ENCODE results near the gene ALDH1A3. TPM values are rescaled to one million over a fixed set of nuclear protein-coding genes. Genes with fewer than 3 reads are reported as not detected.

Gene ALDH1A3
- total RNA-seq, 5 donors from 2014 or later (not counting 1 experiment from before 2014, with no cell fraction given): 0.26 to 1.2 (median 0.38) TPM; not detected in 2

GRCh38 chr15:100905850-100906249 is 26.2 kb downstream of the ALDH1A3 start:
- Mint-ChIP-seq H3K4me3 (no peak overlapping the region), H3K36me3 (no peaks in the 10 kb centered on the region), H3K27me3 (peaks cover 11 to 13% of the 10 kb centered on the region in 2 donors), H3K9me3 (no peaks in the 10 kb centered on the region), H3K4me1 (peaks cover 0 to 6% (median 0%) of the 10 kb centered on the region in 3 donors), H3K27ac (no peak overlapping the region)
- Histone ChIP-seq H3K36me3 (ENCODE audit: control insufficient read depth in 2 of 2, extremely low read depth in 1 of 2, insufficient read depth in 1 of 2, low read length in 1 of 2) (no peaks in the 10 kb centered on the region), H3K4me3 (ENCODE audit: control insufficient read depth in 1 of 2, extremely low read depth in 1 of 2, low read length in 1 of 2) (no peak overlapping the region), H3K4me1 (ENCODE audit: control insufficient read depth in 1 of 2, extremely low read depth in 1 of 2, insufficient read depth in 2 of 2, low read length in 2 of 2) (no peaks in the 10 kb centered on the region), H3K27ac (ENCODE audit: low read length) (no peak overlapping the region), H3K9me3 (no peaks in the 10 kb centered on the region), H3K27me3 (replicated peaks in 1 of 2; ENCODE audit: control insufficient read depth in 2 of 2, extremely low read depth in 1 of 2, insufficient read depth in 2 of 2, low read length in 1 of 2) (peaks cover 0 to 20% of the 10 kb centered on the region in 2 experiments)
- DNase-seq (no peak), ATAC-seq (replicated peaks in 1 of 4) (no peak)
- 68% methylated on average over 3 of the region's 8 CpGs for WGBS (ENCODE audit: insufficient coverage)
- ChIA-PET CTCF (no interaction called here), POLR2A (no interaction called here)

DNA sequence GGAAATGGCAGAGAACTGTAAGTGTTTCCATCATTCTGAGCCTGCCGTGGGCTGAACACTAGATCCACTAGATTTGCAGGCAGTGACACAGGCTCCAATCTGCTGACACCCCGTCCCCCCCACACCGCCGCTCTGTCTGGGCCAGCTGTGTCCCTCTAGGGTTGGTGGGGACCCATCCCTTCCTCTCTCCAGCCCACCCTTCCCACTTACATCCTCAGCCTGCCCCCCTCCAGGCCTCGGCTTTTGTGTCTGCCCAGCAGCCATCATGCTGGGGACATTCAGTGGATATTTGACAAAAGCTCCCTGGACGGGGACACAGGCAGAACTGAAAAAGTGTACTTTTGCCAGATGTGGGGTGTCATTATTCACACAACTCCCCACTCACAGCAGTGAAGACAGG is 28.8 kb downstream of the ALDH1A3 start:
- H3K4me3 Mint-ChIP-seq: no peak overlapping the region
- H3K36me3 Mint-ChIP-seq: no peaks in the 10 kb centered on the region
- no peaks in the 10 kb centered on the region for H3K36me3 ChIP-seq (ENCODE audit: control insufficient read depth in 2 of 2, extremely low read depth in 1 of 2, insufficient read depth in 1 of 2, low read length in 1 of 2)
- H3K27me3 ChIP-seq (replicated peaks in 1 of 2; ENCODE audit: control insufficient read depth in 2 of 2, extremely low read depth in 1 of 2, insufficient read depth in 2 of 2, low read length in 1 of 2): peaks cover 0 to 16% of the 10 kb centered on the region in 2 experiments
- no peak overlapping the region for H3K27ac Mint-ChIP-seq
- no peaks in the 10 kb centered on the region for H3K4me1 Mint-ChIP-seq
- H3K4me1 ChIP-seq (ENCODE audit: control insufficient read depth in 1 of 2, extremely low read depth in 1 of 2, insufficient read depth in 2 of 2, low read length in 2 of 2): no peaks in the 10 kb centered on the region
- DNase-seq: no peak
- 87% methylated on average over 4 of the region's 6 CpGs for WGBS (ENCODE audit: insufficient coverage)
- CTCF ChIA-PET: no interaction called here
- H3K9me3 ChIP-seq: no peaks in the 10 kb centered on the region
- no peak overlapping the region for H3K4me3 ChIP-seq (ENCODE audit: control insufficient read depth in 1 of 2, extremely low read depth in 1 of 2, low read length in 1 of 2)
- POLR2A ChIA-PET: no interaction called here
- no peak for ATAC-seq (replicated peaks in 1 of 4)
- H3K27me3 Mint-ChIP-seq: peaks cover 20 to 23% of the 10 kb centered on the region in 2 donors
- H3K9me3 Mint-ChIP-seq: no peaks in the 10 kb centered on the region
- no peak overlapping the region for H3K27ac ChIP-seq (ENCODE audit: low read length)

DNA sequence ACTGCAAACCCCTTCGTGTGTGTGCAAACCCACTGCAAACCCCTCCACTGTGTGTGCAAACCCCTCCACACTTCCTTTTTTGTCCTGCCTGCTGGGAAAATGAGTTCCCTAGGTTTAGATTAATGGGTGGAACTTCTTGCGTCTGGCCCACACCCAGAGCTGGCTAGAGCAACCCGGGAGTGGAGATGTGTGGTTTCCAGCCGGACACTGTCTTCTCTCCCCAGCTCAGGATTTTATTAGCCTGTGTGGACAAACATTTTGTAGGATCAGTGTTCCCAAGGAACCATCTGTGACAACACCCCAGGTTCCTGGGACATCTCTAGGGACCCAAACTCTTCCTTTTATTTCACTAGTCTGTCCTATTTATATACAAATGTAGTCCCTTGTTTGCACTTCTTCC is 29.9 kb downstream of the ALDH1A3 start:
- ChIA-PET CTCF (no interaction called here), POLR2A (no interaction called here)
- DNase-seq (no peak), ATAC-seq (replicated peaks in 1 of 4) (no peak)
- H3K27ac ChIP-seq (ENCODE audit: low read length): no peak overlapping the region
- WGBS (ENCODE audit: insufficient coverage): 100% methylated on average over 2 of the region's 4 CpGs
- no peaks in the 10 kb centered on the region for H3K9me3 ChIP-seq
- H3K36me3 Mint-ChIP-seq: no peaks in the 10 kb centered on the region
- H3K4me1 Mint-ChIP-seq: no peaks in the 10 kb centered on the region
- H3K4me1 ChIP-seq (ENCODE audit: control insufficient read depth in 1 of 2, extremely low read depth in 1 of 2, insufficient read depth in 2 of 2, low read length in 2 of 2): no peaks in the 10 kb centered on the region
- H3K4me3 ChIP-seq (ENCODE audit: control insufficient read depth in 1 of 2, extremely low read depth in 1 of 2, low read length in 1 of 2): no peak overlapping the region
- H3K36me3 ChIP-seq (ENCODE audit: control insufficient read depth in 2 of 2, extremely low read depth in 1 of 2, insufficient read depth in 1 of 2, low read length in 1 of 2): no peaks in the 10 kb centered on the region
- no peak overlapping the region for H3K4me3 Mint-ChIP-seq
- no peak overlapping the region for H3K27ac Mint-ChIP-seq
- H3K27me3 ChIP-seq (replicated peaks in 1 of 2; ENCODE audit: control insufficient read depth in 2 of 2, extremely low read depth in 1 of 2, insufficient read depth in 2 of 2, low read length in 1 of 2): peaks cover 0 to 21% of the 10 kb centered on the region in 2 experiments
- peaks cover 31 to 34% of the 10 kb centered on the region in 2 donors for H3K27me3 Mint-ChIP-seq
- H3K9me3 Mint-ChIP-seq: no peaks in the 10 kb centered on the region

GRCh38 chr15:100909989-100910955 is 30.6 kb downstream of the ALDH1A3 start:
- no peak overlapping the region for H3K4me3 Mint-ChIP-seq
- CTCF ChIA-PET: no interaction called here

GRCh38 chr15:100911086-100911485 is 31.5 kb downstream of the ALDH1A3 start:
- Mint-ChIP-seq H3K27ac (no peak overlapping the region), H3K4me3 (no peak overlapping the region), H3K4me1 (no peaks in the 10 kb centered on the region), H3K27me3 (peaks cover 38 to 41% of the 10 kb centered on the region in 2 donors), H3K9me3 (no peaks in the 10 kb centered on the region), H3K36me3 (no peaks in the 10 kb centered on the region)
- Histone ChIP-seq H3K9me3 (no peaks in the 10 kb centered on the region), H3K36me3 (ENCODE audit: control insufficient read depth in 2 of 2, extremely low read depth in 1 of 2, insufficient read depth in 1 of 2, low read length in 1 of 2) (no peaks in the 10 kb centered on the region), H3K4me1 (ENCODE audit: control insufficient read depth in 1 of 2, extremely low read depth in 1 of 2, insufficient read depth in 2 of 2, low read length in 2 of 2) (no peaks in the 10 kb centered on the region), H3K27ac (ENCODE audit: low read length) (no peak overlapping the region), H3K27me3 (replicated peaks in 1 of 2; ENCODE audit: control insufficient read depth in 2 of 2, extremely low read depth in 1 of 2, insufficient read depth in 2 of 2, low read length in 1 of 2) (peaks cover 0 to 27% of the 10 kb centered on the region in 2 experiments), H3K4me3 (ENCODE audit: control insufficient read depth in 1 of 2, extremely low read depth in 1 of 2, low read length in 1 of 2) (no peak overlapping the region)
- 40% methylated on average over 1 of the region's 10 CpGs for WGBS (ENCODE audit: insufficient coverage)
- CTCF ChIA-PET: no interaction called here
- ATAC-seq (replicated peaks in 1 of 4) (no peak), DNase-seq (no peak)
- POLR2A ChIA-PET: no interaction called here

More at GRCh38 chr15:100909989-100910955, 30.6 kb downstream of the ALDH1A3 start:
- ATAC-seq (replicated peaks in 1 of 4) (no peak), DNase-seq (no peak)
- Mint-ChIP-seq H3K27ac (no peak overlapping the region), H3K9me3 (no peaks in the 10 kb centered on the region), H3K4me1 (no peaks in the 10 kb centered on the region), H3K27me3 (peaks cover 36 to 40% of the 10 kb centered on the region in 2 donors), H3K36me3 (no peaks in the 10 kb centered on the region)
- no peaks in the 10 kb centered on the region for H3K9me3 ChIP-seq
- peaks cover 0 to 27% of the 10 kb centered on the region in 2 experiments for H3K27me3 ChIP-seq (replicated peaks in 1 of 2; ENCODE audit: control insufficient read depth in 2 of 2, extremely low read depth in 1 of 2, insufficient read depth in 2 of 2, low read length in 1 of 2)
- no peak overlapping the region for H3K4me3 ChIP-seq (ENCODE audit: control insufficient read depth in 1 of 2, extremely low read depth in 1 of 2, low read length in 1 of 2)
- POLR2A ChIA-PET: no interaction called here
- 88% methylated on average over 12 of the region's 12 CpGs for WGBS (ENCODE audit: insufficient coverage)
- no peak overlapping the region for H3K27ac ChIP-seq (ENCODE audit: low read length)
- H3K36me3 ChIP-seq (ENCODE audit: control insufficient read depth in 2 of 2, extremely low read depth in 1 of 2, insufficient read depth in 1 of 2, low read length in 1 of 2): no peaks in the 10 kb centered on the region
- no peaks in the 10 kb centered on the region for H3K4me1 ChIP-seq (ENCODE audit: control insufficient read depth in 1 of 2, extremely low read depth in 1 of 2, insufficient read depth in 2 of 2, low read length in 2 of 2)

- Mint-ChIP-seq H3K36me3 (no peaks in the 10 kb centered on the region), H3K4me3 (no peak overlapping the region), H3K27me3 (peaks cover 47 to 59% of the 10 kb centered on the region in 2 donors), H3K27ac (no peak overlapping the region), H3K4me1 (peaks cover 6 to 11% (median 10%) of the 10 kb centered on the region in 3 donors), H3K9me3 (no peaks in the 10 kb centered on the region)
- ChIA-PET CTCF (no interaction called here), POLR2A (no interaction called here)
- peaks cover 0 to 39% of the 10 kb centered on the region in 2 experiments for H3K27me3 ChIP-seq (replicated peaks in 1 of 2; ENCODE audit: control insufficient read depth in 2 of 2, extremely low read depth in 1 of 2, insufficient read depth in 2 of 2, low read length in 1 of 2)
- H3K9me3 ChIP-seq: no peaks in the 10 kb centered on the region
- ATAC-seq (replicated peaks in 1 of 4) (no peak), DNase-seq (no peak)
- H3K4me3 ChIP-seq (ENCODE audit: control insufficient read depth in 1 of 2, extremely low read depth in 1 of 2, low read length in 1 of 2): no peak overlapping the region
- H3K27ac ChIP-seq (ENCODE audit: low read length): no peak overlapping the region
- 71% methylated on average over 4 of the region's 4 CpGs for WGBS (ENCODE audit: insufficient coverage)
- H3K4me1 ChIP-seq (ENCODE audit: control insufficient read depth in 1 of 2, extremely low read depth in 1 of 2, insufficient read depth in 2 of 2, low read length in 2 of 2): peaks cover 0 to 10% of the 10 kb centered on the region in 2 experiments
- H3K36me3 ChIP-seq (ENCODE audit: control insufficient read depth in 2 of 2, extremely low read depth in 1 of 2, insufficient read depth in 1 of 2, low read length in 1 of 2): no peaks in the 10 kb centered on the region
Measured at GRCh38 chr15:100913961-100914360, 34.3 kb downstream of the ALDH1A3 start.
